ENCODE results near the gene ZNF138. TPM values are rescaled to one million over a fixed set of nuclear protein-coding genes. Genes with fewer than 3 reads are reported as not detected.

The ZNF138 gene
- total RNA-seq, 1 experiment from 2014 or later: 21.4 TPM

DNA sequence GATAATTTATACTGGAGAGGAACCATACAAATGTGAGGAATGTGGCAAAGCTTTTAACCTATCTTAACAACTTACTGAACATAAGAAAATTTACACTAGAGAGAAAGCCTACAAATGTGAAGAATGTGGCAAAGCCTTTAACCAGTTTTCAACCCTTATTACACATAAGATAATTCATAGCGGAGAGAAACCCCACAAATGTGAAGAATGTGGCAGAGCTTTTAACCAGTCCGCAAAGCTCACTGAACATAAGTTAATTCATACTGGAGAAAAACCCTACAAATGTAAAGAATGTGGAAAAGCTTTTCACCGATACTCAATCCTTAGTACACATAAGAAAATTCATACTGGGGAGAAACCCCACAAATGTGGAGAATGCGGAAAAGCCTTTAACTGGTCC lies 37.9 kb downstream of the ZNF138 start (continued):
- TF ChIP-seq, protein P1, sequence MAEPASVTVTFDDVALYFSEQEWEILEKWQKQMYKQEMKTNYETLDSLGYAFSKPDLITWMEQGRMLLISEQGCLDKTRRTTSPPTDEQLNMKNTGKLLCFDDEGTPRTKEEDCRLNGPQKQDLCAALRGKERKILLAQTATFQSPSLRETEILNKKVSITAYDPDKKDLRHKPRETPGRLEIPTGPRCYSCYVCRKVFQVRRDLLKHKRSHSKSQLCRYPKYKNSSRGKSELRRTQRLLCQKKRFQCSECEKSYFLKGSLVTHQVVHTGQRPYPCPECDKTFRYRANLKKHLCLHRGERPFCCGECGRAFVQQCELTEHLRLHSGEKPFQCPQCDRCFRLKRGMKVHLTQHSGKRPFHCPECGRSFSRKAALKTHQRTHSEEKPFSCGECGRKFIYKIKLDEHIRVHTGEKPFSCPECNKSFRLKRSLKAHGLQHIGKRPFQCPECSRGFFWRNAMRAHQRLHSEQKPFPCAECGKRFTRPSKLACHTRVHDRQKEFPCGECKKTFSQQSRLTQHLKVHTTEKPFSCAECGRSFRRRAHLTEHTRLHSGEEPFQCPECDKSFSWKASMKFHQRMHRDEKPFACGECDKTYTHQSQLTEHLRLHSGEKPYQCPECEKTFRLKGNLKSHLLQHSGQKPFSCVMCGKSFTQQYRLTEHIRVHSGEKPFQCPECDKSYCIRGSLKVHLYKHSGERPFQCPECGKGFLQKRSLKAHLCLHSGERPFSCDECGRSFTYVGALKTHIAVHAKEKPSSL (CRISPR knock-in tag; conservative IDR thresholded peaks at IDR 0.05): no peak
- TF ChIP-seq, protein P2, sequence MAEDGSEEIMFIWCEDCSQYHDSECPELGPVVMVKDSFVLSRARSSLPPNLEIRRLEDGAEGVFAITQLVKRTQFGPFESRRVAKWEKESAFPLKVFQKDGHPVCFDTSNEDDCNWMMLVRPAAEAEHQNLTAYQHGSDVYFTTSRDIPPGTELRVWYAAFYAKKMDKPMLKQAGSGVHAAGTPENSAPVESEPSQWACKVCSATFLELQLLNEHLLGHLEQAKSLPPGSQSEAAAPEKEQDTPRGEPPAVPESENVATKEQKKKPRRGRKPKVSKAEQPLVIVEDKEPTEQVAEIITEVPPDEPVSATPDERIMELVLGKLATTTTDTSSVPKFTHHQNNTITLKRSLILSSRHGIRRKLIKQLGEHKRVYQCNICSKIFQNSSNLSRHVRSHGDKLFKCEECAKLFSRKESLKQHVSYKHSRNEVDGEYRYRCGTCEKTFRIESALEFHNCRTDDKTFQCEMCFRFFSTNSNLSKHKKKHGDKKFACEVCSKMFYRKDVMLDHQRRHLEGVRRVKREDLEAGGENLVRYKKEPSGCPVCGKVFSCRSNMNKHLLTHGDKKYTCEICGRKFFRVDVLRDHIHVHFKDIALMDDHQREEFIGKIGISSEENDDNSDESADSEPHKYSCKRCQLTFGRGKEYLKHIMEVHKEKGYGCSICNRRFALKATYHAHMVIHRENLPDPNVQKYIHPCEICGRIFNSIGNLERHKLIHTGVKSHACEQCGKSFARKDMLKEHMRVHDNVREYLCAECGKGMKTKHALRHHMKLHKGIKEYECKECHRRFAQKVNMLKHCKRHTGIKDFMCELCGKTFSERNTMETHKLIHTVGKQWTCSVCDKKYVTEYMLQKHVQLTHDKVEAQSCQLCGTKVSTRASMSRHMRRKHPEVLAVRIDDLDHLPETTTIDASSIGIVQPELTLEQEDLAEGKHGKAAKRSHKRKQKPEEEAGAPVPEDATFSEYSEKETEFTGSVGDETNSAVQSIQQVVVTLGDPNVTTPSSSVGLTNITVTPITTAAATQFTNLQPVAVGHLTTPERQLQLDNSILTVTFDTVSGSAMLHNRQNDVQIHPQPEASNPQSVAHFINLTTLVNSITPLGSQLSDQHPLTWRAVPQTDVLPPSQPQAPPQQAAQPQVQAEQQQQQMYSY (CRISPR knock-in tag; IDR thresholded peaks at IDR 0.05): no peak
- no peak for TF ChIP-seq ZNF416 (CRISPR knock-in tag; IDR thresholded peaks at IDR 0.05)
- no peak for TF ChIP-seq SP1 (CRISPR knock-in tag; conservative IDR thresholded peaks at IDR 0.05)
- TF ChIP-seq, protein P3, sequence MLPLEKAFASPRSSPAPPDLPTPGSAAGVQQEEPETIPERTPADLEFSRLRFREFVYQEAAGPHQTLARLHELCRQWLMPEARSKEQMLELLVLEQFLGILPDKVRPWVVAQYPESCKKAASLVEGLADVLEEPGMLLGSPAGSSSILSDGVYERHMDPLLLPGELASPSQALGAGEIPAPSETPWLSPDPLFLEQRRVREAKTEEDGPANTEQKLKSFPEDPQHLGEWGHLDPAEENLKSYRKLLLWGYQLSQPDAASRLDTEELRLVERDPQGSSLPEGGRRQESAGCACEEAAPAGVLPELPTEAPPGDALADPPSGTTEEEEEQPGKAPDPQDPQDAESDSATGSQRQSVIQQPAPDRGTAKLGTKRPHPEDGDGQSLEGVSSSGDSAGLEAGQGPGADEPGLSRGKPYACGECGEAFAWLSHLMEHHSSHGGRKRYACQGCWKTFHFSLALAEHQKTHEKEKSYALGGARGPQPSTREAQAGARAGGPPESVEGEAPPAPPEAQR (CRISPR knock-in tag; IDR thresholded peaks at IDR 0.05): no peak
- TF ChIP-seq MXD4 (CRISPR knock-in tag; IDR thresholded peaks at IDR 0.05; ENCODE audit: borderline replicate concordance): no peak

GRCh38 chr7:64834989-64835388 lies 40.8 kb downstream of the ZNF138 start:
- CTCF ChIA-PET: no interaction called here
- no peaks in the 10 kb centered on the region for H3K4me1 Mint-ChIP-seq
- H3K36me3 Mint-ChIP-seq: peaks cover 65% of the 10 kb centered on the region
- DNase-seq (ENCODE audit: low spot score) (no peak), ATAC-seq (no peak)
- H3K27me3 Mint-ChIP-seq (ENCODE audit: low read depth): no peaks in the 10 kb centered on the region; the same call in none of the 2 replicates
- H3K27ac Mint-ChIP-seq: no peak overlapping the region
- POLR2A ChIA-PET: no interaction called here
- no peak overlapping the region for H3K4me3 Mint-ChIP-seq
- peaks cover 74% of the 10 kb centered on the region for H3K9me3 Mint-ChIP-seq
- TF ChIP-seq NR1H2 (CRISPR knock-in tag; IDR thresholded peaks at IDR 0.05) (no peak), HMGA2 (CRISPR knock-in tag; IDR thresholded peaks at IDR 0.05) (no peak), TCF7 (CRISPR knock-in tag; IDR thresholded peaks at IDR 0.05; ENCODE audit: low read depth) (no peak), ZNF512 (CRISPR knock-in tag; IDR thresholded peaks at IDR 0.05; ENCODE audit: borderline replicate concordance) (no peak), ZNF281 (CRISPR knock-in tag; IDR thresholded peaks at IDR 0.05) (no peak), HMGXB4 (CRISPR knock-in tag; IDR thresholded peaks at IDR 0.05) (no peak), TEAD4 (CRISPR knock-in tag; IDR thresholded peaks at IDR 0.05) (no peak), RELA (CRISPR knock-in tag; IDR thresholded peaks at IDR 0.05; ENCODE audit: borderline replicate concordance) (no peak), PRRX2 (CRISPR knock-in tag; IDR thresholded peaks at IDR 0.05) (no peak), JAZF1 (CRISPR knock-in tag; IDR thresholded peaks at IDR 0.05) (no peak), ETV6 (CRISPR knock-in tag; IDR thresholded peaks at IDR 0.05) (no peak), ZNF219 (CRISPR knock-in tag; IDR thresholded peaks at IDR 0.05; ENCODE audit: borderline replicate concordance) (no peak)
- TF ChIP-seq, protein P4, sequence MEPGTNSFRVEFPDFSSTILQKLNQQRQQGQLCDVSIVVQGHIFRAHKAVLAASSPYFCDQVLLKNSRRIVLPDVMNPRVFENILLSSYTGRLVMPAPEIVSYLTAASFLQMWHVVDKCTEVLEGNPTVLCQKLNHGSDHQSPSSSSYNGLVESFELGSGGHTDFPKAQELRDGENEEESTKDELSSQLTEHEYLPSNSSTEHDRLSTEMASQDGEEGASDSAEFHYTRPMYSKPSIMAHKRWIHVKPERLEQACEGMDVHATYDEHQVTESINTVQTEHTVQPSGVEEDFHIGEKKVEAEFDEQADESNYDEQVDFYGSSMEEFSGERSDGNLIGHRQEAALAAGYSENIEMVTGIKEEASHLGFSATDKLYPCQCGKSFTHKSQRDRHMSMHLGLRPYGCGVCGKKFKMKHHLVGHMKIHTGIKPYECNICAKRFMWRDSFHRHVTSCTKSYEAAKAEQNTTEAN (CRISPR knock-in tag; IDR thresholded peaks at IDR 0.05): no peak
- TF ChIP-seq, protein P5, sequence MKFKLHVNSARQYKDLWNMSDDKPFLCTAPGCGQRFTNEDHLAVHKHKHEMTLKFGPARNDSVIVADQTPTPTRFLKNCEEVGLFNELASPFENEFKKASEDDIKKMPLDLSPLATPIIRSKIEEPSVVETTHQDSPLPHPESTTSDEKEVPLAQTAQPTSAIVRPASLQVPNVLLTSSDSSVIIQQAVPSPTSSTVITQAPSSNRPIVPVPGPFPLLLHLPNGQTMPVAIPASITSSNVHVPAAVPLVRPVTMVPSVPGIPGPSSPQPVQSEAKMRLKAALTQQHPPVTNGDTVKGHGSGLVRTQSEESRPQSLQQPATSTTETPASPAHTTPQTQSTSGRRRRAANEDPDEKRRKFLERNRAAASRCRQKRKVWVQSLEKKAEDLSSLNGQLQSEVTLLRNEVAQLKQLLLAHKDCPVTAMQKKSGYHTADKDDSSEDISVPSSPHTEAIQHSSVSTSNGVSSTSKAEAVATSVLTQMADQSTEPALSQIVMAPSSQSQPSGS (CRISPR knock-in tag; IDR thresholded peaks at IDR 0.05; ENCODE audit: borderline replicate concordance, low read depth): no peak
